HG03457 (cell line): ENCODE measurements around the gene PRODH.
"Not testable (repeated sequence)": the region's sequence is repeated elsewhere in the genome, so short reads cannot be mapped to it uniquely, and the experiment has no call there.

ENCODE experiments used
- ATAC-seq: cut with Tn5 transposase; IDR thresholded peaks from one replicate; pipeline ENCODE4 v1.9.1; 2021; ENCODE audit warnings: moderate number of reproducible peaks; ENCODE audit not compliant: unreplicated experiment

The PRODH gene

DNA sequence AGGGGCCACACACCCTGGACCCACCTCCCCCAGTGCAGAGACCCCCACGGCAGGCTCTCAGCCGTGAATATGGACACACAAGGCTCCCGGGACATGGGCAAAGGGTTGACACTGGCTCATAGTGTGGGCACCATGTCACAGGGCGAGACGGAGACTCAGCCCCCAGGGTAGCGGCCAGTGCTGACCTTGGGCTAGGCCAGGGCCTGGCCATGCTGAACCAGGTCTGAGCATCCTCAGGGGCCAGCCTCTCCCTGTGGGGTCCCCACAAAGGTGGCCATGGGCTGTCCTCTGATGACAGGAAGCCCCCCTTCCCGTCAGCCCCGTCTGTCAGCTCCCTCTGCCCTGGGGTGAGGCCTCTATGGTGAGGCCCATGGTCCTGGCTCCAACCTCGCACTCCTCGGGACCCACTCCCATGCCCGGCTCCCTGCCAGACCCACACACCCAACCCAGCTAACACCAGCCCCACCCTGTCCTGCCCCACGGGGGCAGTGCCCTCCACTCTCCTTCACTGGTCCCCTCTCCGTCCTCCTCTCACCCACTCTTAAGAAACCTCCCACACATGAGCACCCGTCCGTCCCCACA lies 19.0 kb upstream of the PRODH start:
- no peak for ATAC-seq

DNA sequence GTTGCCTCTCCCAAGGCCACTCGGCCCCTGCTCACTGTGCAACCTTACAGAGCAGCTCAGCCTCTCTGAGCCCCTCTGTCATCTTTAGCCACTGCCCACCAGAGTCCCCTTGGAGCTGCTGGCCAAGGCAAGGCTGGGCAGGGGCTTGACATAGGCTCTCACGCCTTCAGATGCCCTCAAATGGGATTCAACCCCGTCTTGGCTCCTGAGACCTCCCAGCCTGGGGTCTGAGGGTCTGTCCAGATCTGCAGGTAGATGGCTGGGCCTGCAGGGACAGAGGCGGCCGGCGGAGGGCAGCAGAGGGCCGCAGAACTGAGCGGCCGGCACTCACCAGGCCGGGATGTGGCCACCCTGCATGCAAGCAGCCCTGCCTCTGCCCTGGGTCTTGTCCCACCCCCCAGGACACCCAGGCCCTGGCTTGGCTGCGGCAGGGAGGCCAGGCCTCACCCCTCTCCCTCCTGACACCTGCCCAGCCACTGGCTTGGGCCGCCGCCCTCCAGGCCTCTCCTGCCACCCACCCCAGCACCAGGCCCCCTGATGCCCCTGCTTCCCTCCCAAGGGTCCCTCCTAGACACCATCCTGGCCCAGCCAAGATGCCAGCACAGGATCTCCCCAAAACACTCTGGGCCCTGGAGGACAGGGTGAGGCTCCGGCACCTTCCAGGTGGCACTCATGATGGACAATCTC lies 18.4 kb upstream of the PRODH start:
- not testable (repeated sequence) for ATAC-seq

DNA sequence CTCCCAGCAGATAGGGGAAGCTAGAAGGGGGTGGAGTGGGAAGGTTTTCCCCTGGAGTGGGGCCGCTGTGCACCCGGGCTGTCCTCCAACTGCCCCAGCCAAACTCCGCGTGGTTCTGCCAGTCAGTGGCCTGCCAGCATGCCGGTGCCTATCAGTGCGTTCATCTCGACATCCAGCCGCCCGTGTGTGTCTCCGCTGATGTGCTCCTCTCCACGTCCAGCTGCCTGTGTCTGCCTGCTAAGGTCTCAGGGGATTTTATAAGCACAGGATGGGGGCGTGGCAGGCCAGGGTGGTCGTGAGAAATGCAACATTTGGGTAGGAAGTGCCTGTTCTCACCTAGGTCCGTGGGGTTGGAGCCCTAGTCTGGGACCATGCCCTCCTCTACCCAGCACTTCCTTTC lies 17.0 kb upstream of the PRODH start:
- not testable (repeated sequence) for ATAC-seq

DNA sequence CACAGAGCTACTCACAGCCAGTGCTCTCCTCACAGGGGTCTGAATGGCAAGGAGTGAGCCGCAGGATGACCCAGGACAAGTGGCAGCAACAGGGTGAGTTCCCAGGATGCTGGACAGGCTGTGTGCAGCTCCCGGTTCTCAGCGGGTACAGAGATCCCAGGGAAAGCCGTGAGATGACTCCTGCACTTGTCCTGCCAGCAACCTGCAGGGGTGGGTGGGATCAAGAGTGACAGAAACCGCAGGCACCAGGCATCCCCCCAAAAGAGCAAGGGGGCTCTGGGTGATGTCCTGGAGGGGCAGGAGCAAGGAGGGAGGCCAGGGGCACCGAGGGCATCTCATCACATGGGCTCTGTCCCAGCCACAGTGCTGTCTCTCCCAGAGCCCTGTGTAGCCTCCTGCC lies 15.9 kb upstream of the PRODH start:
- ATAC-seq, result no peak

DNA sequence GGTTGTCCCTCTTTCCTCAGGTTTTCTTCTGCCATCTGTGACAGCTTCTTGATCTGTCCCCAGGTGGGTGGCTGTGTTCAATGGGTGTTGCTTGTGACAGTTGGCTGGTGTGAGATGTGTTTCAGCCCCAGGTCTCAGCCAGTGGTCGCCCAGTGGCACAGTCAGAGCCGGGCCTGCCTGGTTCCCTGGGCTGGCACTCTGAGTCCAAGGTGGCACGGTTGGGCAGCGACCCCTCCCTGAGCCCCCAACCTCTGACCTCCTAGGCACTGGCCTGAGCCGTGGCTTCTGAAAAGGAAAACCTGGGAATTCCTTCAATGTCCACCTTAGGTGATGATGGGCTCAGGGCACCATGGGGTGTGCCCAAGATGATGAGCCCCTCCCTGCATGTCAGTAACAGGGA lies 14.0 kb upstream of the PRODH start:
- no peak for ATAC-seq

DNA sequence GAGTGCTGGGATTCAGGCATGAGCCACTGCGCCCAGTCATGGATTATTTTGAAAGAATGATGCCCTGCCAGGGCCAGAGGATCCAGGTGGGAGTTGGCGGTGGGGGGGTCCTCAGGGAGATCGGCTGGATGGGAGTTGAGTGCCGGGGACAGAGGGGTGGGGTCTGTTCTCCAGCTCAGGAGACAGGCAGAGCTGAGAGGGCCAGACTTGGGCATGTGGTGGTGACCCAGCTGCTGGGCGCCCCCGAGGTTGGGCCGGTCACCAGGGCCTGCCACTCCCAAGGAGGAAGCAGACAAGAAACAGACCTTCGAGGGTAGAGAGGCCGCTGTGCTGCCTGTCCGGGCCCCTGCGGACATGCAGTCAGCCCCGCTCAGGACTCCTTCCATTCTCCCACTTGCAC lies 11.8 kb upstream of the PRODH start:
- no peak for ATAC-seq

DNA sequence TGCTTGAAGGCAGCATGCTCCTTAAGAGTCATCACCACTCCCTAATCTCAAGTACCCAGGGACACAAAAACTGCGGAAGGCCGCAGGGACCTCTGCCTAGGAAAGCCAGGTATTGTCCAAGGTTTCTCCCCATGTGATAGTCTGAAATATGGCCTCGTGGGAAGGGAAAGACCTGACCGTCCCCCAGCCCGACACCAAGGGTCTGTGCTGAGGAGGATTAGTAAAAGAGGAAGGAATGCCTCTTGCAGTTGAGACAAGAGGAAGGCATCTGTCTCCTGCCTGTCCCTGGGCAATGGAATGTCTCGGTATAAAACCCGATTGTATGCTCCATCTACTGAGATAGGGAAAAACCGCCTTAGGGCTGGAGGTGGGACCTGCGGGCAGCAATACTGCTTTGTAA lies 11.0 kb upstream of the PRODH start:
- ATAC-seq, result not testable (repeated sequence)

DNA sequence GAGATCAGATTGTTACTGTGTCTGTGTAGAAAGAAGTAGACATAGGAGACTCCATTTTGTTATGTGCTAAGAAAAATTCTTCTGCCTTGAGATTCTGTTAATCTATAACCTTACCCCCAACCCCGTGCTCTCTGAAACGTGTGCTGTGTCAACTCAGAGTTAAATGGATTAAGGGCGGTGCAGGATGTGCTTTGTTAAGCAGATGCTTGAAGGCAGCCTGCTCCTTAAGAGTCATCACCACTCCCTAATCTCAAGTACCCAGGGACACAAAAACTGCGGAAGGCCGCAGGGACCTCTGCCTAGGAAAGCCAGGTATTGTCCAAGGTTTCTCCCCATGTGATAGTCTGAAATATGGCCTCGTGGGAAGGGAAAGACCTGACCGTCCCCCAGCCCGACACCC lies 2.6 kb upstream of the PRODH start:
- ATAC-seq, result not testable (repeated sequence)

DNA sequence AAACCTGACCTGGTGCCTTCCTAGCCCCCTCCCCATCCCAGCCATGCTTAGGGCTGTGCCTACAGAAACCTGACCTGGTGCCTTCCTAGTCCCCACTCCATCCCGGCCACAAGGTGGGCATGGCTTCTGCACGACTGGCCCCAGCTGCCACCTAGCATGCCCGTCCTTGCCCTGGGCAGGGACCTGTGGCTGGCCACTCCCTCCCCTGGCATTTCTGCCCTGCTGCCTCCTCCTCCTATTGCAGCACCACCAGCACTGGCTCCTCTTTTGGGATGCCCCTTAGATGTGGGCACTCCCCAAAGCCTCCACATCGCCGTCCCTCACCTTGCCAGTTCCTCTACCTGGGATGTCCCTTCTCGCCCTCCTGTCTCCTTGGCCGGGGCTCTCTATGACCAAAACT lies 1.4 kb downstream of the PRODH start:
- not testable (repeated sequence) for ATAC-seq

DNA sequence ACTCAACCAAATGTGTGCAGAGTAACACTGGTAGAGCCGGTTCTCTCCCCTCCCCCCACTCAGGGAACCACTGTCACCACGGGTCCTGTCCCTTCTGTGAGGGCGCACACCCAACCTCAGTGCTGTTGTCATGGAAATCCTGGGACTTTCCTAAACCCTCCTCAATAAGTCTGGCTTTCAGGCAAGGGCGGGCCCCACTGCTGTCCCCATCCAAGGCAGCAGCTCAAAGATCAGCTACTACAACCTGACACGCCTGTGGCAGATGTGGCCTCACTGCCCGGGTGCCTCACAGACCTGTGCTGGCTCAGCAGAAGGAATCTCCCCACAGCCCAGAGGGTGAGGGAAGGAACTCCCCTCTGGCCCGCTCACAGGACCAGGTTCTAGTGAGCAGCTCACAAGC lies 2.2 kb downstream of the PRODH start:
- ATAC-seq, result no peak

DNA sequence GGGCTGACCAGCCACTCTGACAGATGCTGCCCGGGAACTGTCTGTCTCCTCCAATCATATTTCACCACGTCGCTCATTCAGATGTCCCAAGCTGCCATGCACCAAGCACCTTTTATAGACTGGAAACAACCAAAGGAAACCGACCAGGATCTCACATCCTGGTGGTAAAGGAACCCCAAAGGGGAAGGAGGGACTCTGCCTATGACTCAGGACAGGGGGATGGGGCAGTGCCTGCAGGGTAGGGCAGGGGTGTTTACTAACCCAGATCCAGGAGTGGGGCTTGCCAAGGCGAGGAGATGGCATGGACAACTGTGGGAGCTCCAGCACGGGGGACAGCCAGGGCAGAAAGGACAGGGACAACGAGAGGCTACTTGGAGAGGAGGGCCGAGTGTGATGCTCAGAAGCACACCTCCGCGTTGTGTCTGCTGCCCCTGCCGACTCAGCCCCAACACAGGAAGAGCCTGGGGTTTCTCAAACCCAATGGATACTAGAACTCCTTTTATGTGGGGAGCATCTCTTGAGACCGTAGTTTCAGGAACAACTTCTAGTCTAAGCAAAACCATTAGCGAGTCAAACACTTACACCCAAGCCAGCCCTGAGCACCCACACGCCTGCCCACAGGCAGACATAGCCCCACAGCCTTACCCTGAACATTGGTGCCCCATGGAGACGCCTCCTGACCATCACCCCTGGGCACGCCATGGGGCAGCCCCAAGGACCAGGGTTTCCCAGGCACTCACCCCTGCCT lies 4.0 kb downstream of the PRODH start:
- ATAC-seq, result no peak

DNA sequence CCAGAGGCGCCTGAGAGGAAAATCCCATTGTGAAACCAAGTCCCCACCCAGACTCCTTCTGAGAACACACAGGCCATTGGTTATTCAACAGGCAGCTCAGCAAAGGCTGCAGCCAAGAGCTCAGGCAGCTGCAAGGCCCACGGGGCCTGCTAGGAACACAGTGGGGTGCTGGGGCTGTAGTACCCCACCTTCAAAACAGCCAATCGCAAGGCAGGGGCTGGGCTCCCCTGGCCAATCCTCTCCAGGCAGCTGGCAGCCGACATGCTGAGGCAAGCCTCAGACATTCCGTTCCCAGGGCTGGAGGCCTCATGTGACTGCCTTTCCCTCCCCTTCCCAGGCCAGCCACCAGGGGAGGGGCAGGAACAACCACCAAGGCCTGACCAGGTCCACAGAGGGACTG lies 6.6 kb downstream of the PRODH start:
- no peak for ATAC-seq

DNA sequence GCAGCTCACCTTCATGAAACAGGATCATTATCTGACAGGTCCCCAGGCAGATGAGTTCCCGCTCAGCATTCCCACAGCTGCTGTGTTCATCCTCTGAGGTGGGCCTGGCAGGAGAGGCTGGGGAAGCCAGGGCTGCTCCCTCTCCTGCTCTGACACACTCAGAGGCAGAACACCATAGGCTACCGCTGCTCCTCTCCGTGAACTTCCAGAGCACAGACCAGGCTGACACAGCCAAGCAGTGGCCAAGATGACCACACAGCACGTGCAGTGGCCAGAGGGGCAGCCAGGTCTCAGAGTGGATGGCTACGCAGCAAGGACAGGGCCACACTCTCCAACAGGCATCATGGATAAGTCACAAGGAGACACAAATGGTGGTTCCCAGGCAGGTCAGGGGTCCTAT lies 8.5 kb downstream of the PRODH start:
- no peak for ATAC-seq

DNA sequence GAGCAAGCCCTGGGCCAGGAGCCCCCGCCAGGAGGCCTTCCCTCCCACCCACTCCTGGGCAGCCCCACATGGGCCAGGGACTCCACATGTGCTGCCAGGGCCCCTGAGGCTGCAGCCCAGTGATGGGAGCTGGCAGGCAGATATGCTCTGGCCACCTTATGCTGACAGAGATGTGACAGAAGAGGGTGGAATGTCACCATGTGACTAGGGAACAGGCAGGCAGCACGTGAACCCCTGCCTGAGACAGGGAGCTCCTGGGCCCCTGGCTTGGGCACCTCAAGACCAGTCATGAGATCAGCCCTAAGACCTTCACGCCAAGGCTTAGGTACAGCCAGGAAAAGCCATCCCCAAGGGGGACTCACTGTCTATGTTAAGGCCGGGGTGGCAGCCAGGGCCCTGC lies 9.1 kb downstream of the PRODH start:
- ATAC-seq, result no peak

DNA sequence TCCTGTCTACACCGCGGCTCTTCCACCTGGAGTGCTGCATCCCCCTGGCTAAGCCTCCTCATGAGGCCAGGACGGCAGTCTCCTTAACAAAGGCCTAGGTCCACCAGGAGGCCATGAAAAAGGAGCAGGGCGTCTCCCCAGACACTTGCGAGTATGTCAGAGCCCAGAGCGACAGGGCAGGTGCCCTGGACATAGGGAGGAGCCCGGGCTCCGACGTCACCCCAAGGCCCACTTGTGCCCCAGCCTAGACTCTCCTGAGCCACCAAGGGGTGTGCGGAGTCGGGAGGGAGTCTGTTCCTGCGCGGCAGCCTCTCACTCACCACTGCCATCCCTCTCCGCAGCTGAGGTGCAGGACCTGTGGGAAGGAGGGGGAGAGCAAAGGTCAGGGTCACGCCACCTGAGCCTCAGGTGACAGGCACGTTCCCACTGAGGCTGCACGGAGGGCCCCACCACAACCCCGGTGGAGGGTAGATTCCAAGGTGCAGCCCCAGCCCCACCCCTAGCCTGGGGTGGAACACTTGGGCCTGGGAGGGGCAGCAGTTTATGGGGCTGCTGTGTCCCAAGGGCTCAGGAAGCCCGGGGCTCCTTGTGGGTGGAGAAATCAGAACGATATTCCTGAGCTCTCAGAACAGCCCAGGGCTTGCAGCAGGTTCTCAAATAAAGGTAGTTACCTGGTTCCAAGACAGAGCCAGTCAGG lies 10.6 kb downstream of the PRODH start:
- ATAC-seq, result no peak

DNA sequence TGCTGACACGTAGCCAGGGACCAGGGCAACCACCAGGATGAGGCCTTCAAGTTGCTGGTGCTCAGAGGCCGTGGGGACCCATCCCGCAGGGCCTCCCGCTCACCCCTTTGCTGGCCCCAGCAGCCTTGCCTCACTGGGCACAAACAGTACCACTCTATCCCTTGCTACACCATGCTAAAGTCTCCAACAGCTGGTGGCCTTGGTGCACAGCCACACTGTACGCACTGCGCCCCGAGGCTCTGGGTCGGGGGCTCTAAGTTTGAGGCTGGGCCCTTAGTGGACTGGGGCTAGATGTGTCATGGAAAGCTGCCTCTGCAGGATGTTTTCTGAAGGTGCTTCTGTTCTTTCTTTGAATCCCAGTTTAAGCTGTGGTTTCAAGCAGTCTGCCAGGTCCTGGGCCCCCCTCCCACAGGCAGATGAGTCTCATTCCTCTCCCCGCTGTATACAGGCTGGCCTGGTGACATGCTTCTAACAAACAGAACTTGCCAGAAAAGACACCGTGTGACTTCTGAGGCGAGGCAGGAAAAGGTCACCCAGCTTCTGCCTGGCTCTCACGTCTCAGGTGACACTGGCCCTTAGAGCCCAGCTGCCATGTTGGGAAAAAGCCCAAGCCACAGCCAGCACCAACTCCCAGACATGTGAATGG lies 15.7 kb downstream of the PRODH start:
- not testable (repeated sequence) for ATAC-seq

DNA sequence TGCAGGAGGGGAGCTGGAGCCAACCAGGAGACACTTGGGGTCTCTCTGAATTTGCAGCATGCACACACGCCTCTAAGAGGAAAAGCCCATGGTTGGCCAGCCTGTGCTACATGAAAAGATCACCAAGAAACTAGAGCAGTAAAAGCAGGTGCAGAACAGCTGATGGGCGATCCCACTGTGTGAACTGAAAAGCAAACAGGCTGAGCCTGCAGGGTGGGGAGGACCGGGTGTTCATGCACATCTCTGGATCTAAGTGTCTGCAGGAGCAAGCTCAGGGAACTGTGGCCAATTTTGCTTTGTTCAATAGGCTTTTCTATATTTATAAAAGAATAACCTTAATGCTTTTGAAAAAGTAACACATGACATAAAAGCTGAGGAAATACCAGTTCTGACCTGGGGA lies 18.3 kb downstream of the PRODH start:
- not testable (repeated sequence) for ATAC-seq

DNA sequence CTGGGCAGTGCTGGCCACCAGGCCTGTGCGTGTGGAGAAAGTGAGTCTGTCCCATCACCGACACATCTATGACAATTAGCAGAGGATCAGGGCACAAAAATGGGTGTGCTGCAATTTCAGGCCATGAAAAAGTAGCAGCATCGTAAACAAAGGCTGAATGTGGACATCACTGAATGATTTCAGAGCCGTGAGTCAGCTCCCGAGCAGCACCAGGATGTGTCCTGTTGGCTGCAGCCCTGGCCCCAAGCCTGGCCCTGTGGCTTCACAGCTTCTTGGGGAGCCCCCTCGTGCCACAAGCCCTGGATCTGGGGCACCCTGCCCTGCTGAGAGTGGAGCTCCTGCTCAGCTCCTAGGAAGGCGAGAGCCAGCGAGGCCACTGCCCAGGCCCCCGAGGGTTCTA lies 20.5 kb downstream of the PRODH start:
- ATAC-seq, result not testable (repeated sequence)

DNA sequence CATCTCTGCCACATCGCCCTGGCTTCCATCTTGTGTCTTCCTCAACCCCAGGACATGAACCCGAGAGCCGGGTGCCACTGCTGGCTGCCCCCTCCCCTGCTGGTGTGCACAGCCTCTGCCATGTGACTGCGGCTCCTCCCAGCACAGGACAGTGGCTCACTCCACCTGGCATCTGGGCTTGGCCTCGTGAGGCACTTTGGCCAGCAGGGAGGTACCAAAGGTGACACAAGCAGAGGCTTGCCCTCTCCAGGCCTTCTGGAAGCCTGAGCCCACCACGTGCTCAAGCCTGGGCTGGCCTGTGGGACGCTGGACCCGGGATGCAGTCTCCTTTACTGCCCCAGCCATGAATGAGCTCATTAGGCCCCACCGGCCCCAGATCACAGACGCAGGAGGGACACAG lies 21.5 kb downstream of the PRODH start:
- not testable (repeated sequence) for ATAC-seq

DNA sequence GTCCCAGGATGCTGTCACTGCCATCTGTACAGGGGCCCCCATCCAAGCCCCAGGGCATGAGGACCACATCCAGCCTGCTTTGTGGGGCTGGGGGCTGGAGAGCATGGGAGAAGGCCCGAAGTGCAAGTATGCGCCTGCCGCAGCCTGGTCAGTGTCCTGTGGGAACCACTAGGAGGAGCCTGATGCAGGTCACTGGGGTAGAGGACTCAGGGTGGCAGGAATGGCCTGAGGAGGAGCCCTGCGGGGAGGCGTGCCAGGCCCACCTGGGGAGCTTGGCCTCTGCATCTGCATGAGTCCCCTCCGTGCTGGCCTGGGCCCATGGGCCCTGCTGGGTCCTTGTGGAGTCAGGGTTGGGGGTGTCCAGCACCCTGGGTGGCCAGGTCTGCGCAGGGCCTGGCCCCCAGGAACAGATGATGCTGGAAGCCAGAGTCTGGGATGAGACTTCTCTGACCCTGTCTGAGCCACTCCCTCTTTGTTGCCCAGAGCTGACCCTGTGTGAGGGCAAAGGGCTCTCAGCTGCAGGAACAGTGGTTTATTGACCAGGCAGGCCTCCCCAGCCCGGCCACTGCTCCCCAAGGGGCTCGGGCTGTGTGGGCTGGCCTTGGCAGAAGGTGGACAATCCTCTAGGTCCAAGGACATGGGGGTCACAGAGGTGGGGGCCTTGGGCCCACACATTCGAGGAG lies 23.7 kb downstream of the PRODH start:
- not testable (repeated sequence) for ATAC-seq

DNA sequence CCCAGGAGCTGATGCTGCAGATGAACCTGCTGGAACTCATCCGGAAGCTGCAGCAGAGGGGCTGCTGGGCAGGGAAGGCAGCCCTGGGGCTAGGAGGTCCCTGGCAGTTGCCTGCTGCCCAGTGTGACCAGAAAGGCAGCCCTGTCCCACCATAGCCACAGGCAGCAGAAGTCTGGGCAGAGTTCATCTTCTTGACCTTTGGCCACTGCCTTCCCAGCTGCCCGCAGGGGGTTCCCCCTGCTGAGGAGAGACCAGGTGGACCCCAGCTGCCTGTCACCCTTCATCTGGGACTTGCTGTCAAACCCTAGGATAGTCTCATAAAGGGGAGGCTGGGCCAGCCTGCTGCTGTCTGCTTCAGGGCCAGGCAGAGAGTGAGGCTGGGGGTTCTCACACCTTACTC lies 24.6 kb downstream of the PRODH start:
- not testable (repeated sequence) for ATAC-seq
